GM18505 (cell line): Measurements from ENCODE around the gene EPB41L2.

Experiments
- ATAC-seq: cut with Tn5 transposase; IDR thresholded peaks from one replicate; pipeline ENCODE4 v1.9.1; 2021; ENCODE audit not compliant: unreplicated experiment
- POLR2A ChIP-seq: IDR thresholded peaks from 4 replicates; pipeline ENCODE4 v1.6.1; 2011; ENCODE audit warnings: borderline replicate concordance; ENCODE audit not compliant: insufficient read depth, insufficient read length; ENCODE audit errors: extremely low read depth

The EPB41L2 gene

GRCh38 chr6:130836055-130836640 lies 226.9 kb downstream of the EPB41L2 start:
- no peak for ATAC-seq
- TF ChIP-seq POLR2A: no peak

- ATAC-seq: no peak
- no peak for TF ChIP-seq POLR2A
These were observed 228.4 kb downstream of the EPB41L2 start for GRCh38 chr6:130834482-130835251.

- no peak for TF ChIP-seq POLR2A
- no peak for ATAC-seq
These were observed 229.5 kb downstream of the EPB41L2 start for GRCh38 chr6:130833569-130833968.

GRCh38 chr6:130831607-130832006 lies 231.4 kb downstream of the EPB41L2 start:
- TF ChIP-seq POLR2A: no peak
- no peak for ATAC-seq

GRCh38 chr6:130829333-130829910 lies 233.6 kb downstream of the EPB41L2 start:
- no peak for ATAC-seq
- TF ChIP-seq POLR2A: no peak

- no peak for TF ChIP-seq POLR2A
- ATAC-seq: no peak
These were observed 235.5 kb downstream of the EPB41L2 start, which contains the start of gene SMLR1 for GRCh38 chr6:130827247-130828149. Gene SMLR1 (plus strand): TSS chr6:130827406. CDS start chr6:130827414, 8 bp downstream.

- no peak for ATAC-seq
These were observed 236.4 kb downstream of the EPB41L2 start for GRCh38 chr6:130826442-130827246.

GRCh38 chr6:130825772-130826441 lies 237.1 kb downstream of the EPB41L2 start:
- no peak for TF ChIP-seq POLR2A
- no peak for ATAC-seq

More at GRCh38 chr6:130826442-130827246, 236.4 kb downstream of the EPB41L2 start:
- no peak for TF ChIP-seq POLR2A

GRCh38 chr6:130824978-130825694 lies 237.9 kb downstream of the EPB41L2 start:
- ATAC-seq: no peak
- TF ChIP-seq POLR2A: no peak

- no peak for ATAC-seq
- no peak for TF ChIP-seq POLR2A
These were observed 240.3 kb downstream of the EPB41L2 start for GRCh38 chr6:130822736-130823135.
